ENCODE results near the gene KLHL20.

KLHL20 gene

GRCh38 chr1:173821680-173822079 is 106.9 kb downstream of the KLHL20 start:
- no peak for TF ChIP-seq REST (IDR thresholded peaks at IDR 0.05; ENCODE audit: insufficient read depth in 1 of 2, low read depth in 2 of 2, low read length in 2 of 2)
- TF ChIP-seq FOXP2 (optimal IDR thresholded peaks at IDR 0.05; ENCODE audit: borderline replicate concordance, extremely low read depth, extremely low read length, insufficient read depth), result no peak
- no peak for TF ChIP-seq SIN3A (IDR thresholded peaks at IDR 0.05; ENCODE audit: borderline replicate concordance, insufficient read depth, low read length)
- TF ChIP-seq POLR2AphosphoS5 (IDR thresholded peaks at IDR 0.05; ENCODE audit: low read depth, low read length), result no peak
- TF ChIP-seq TAF1 (IDR thresholded peaks at IDR 0.05; ENCODE audit: borderline replicate concordance, insufficient read depth, low read length), result no peak

- TF ChIP-seq TAF1 (IDR thresholded peaks at IDR 0.05; ENCODE audit: borderline replicate concordance, insufficient read depth, low read length), result peak; percentile 10; the same call in 1 of the 2 replicates
- TF ChIP-seq POLR2AphosphoS5 (IDR thresholded peaks at IDR 0.05; ENCODE audit: low read depth, low read length), result peak; percentile 66
- TF ChIP-seq SIN3A (IDR thresholded peaks at IDR 0.05; ENCODE audit: borderline replicate concordance, insufficient read depth, low read length), result peak; percentile 41; the same call in 1 of the 2 replicates
- TF ChIP-seq FOXP2 (optimal IDR thresholded peaks at IDR 0.05; ENCODE audit: borderline replicate concordance, extremely low read depth, extremely low read length, insufficient read depth), result no peak
- TF ChIP-seq REST (IDR thresholded peaks at IDR 0.05; ENCODE audit: insufficient read depth in 1 of 2, low read depth in 2 of 2, low read length in 2 of 2), result no peak
Observed at GRCh38 chr1:173823781-173824314, 109.1 kb downstream of the KLHL20 start.

GRCh38 chr1:173824315-173825081 is 109.7 kb downstream of the KLHL20 start, which contains the start of the genes CENPL and DARS2:
Gene CENPL (minus strand): TSS chr1:173824883. CDS start chr1:173811299, 13,584 bp downstream.
Gene DARS2 (plus strand): TSS chr1:173824673. CDS start chr1:173825230, 557 bp downstream.
- TF ChIP-seq TAF1 (IDR thresholded peaks at IDR 0.05; ENCODE audit: borderline replicate concordance, insufficient read depth, low read length), result peak; percentile 47; the same call in 1 of the 2 replicates
- no peak for TF ChIP-seq FOXP2 (optimal IDR thresholded peaks at IDR 0.05; ENCODE audit: borderline replicate concordance, extremely low read depth, extremely low read length, insufficient read depth)
- peak; percentile 86; the same call in 1 of the 2 replicates for TF ChIP-seq SIN3A (IDR thresholded peaks at IDR 0.05; ENCODE audit: borderline replicate concordance, insufficient read depth, low read length)
- peak in 1 of 2 experiments; percentile 23; a peak in 1 of 4 replicates for TF ChIP-seq REST (IDR thresholded peaks at IDR 0.05; ENCODE audit: insufficient read depth in 1 of 2, low read depth in 2 of 2, low read length in 2 of 2)
- TF ChIP-seq POLR2AphosphoS5 (IDR thresholded peaks at IDR 0.05; ENCODE audit: low read depth, low read length), result peak; percentile 70

DNA sequence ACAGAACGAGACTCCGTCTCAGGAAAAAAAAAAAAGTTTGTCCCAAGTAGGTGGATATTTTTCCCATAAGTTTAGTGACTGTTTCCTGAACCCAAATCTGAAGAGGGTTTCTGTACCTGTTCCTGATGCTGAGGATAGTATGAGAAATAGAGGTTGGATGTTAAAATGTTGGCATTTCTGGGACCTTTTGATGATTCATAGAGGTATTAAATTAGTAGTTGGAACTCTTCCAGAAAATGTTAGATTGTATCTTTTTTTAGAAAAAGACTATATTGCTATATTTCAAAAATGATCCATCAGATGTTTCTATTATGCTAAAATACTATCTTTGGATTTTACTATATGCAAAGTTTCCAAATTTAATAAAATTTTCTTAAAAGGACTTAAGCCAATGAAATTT is 112.8 kb downstream of the KLHL20 start:
- TF ChIP-seq FOXP2 (optimal IDR thresholded peaks at IDR 0.05; ENCODE audit: borderline replicate concordance, extremely low read depth, extremely low read length, insufficient read depth) (no peak), SIN3A (IDR thresholded peaks at IDR 0.05; ENCODE audit: borderline replicate concordance, insufficient read depth, low read length) (no peak), REST (IDR thresholded peaks at IDR 0.05; ENCODE audit: insufficient read depth in 1 of 2, low read depth in 2 of 2, low read length in 2 of 2) (no peak), POLR2AphosphoS5 (IDR thresholded peaks at IDR 0.05; ENCODE audit: low read depth, low read length) (no peak), TAF1 (IDR thresholded peaks at IDR 0.05; ENCODE audit: borderline replicate concordance, insufficient read depth, low read length) (no peak)

Measured in PFSK-1 (cell line).